GM11168 (cell line): Measurements from ENCODE around the gene GANAB.
"Not testable (repeated sequence)": the region's sequence is repeated elsewhere in the genome, so short reads cannot be mapped to it uniquely, and the experiment has no call there.

Experiments
- in situ Hi-C: fragments of 300-500 bp; cut with MboI; formaldehyde crosslinking; loops from one replicate; pipeline ENCODE4 v1.12.0; 2022; ENCODE audit warnings: low sequenced_read_pairs; ENCODE audit not compliant: unreplicated experiment

GANAB gene

DNA sequence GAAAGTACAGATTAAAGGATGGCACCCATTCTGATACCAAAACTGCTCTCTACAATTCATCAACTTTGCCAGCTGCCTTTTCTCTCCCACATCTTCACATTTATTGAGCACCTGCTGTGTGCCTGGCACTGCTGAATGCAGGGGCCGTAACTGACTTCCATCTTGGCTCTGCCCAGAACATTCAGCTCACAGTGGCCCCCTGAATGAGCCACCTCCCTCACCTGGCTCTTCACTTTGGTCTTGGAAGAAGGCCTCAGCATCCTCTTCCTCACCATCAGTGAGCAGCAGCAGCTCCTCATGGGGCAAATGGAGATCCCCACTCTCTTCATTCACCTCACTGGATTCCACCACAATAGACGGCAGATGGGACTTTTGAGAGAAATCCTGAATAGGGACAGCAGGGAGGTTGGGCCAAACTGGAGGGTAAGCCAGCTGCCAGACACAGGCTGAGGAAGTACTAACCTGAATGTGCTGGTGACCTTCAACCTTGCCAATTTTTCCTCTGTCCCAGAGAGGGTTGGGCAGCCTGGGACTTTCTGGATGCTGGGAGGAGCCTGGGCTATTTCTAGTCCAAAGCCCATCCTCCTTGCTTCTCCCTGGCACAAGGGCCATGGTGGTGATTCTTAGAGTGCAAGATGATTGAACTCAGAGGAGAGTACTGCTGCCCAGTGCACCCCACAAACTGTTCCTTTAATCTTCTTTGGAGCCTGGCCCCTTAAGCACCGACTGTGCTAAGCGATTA, 23.2 kb upstream of the GANAB start:
- in situ Hi-C loops, result no loop called here

DNA sequence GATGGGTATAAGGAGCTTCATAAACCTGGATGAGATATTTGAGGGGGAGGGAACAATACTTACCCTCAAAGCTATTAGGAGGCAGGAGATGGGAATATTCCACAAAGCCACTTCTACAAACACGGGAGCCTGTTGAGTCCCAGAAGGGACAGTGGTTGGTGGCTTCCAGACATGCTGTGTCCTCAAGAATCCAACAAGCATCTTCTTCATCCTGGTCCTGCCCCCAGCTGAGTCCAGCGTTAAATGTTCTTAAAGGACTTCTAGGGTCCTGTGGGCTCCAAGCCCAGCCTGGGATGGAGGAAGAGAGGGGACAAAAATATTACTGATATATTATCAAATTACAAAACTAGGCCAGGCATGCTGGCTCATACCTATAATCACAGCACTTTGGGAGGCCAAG, 21.0 kb upstream of the GANAB start:
- in situ Hi-C loops, result no loop called here

DNA sequence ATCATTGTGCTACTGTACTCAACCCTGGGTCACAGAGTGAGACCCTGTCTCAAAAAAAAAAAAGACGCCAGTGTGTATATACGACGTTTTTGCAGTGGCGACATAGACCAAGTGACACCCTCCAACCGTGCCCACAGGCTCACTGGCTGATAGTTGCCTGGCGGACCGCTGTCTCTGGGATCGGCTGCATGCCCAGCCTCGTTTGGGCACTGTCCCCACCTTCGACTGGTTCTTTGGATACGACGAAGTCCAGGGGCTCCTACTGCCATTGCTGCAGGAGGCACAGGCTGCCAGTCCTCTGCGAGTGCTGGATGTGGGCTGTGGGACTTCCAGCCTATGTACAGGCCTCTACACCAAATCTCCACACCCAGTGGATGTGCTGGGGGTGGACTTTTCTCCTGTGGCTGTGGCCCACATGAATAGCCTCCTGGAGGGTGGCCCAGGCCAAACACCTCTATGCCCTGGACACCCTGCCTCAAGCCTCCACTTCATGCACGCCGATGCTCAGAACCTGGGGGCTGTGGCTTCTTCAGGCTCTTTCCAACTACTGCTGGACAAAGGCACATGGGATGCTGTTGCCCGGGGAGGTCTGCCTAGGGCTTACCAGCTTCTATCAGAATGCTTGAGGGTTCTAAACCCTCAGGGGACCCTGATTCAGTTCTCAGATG, 20.0 kb upstream of the GANAB start:
- in situ Hi-C loops, result no loop called here

DNA sequence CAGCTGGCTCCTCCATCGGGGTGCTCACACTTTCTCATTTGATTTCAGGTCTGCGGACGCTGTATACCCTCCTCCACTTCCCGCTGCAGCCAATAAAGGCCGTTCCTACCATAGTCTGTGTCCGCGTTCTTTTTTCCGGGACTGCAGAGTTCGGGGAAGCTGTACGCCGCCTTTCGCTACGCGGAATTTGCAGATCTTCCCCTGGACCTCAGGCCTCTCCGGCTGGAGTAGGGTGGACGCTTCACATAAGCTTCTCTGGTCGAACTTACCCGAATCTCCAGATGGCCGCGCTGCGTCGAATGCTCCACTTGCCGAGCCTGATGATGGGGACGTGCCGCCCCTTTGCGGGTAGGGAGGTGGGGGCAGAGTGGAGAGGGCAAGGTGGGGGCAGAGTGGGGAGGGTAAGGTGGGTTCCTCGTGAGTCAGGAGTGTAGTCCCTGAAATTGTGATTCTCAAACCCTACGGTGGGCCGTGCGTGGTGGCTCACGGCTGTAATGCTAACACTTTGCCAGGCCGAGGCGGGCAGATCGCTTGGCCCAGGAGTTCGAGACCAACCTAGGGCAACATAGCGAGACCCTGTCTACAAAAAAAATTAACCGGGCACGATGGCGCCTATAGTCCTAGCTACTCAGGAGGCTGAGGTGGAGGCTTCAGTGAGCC, 19.3 kb upstream of the GANAB start:
- in situ Hi-C loops, result no loop called here

DNA sequence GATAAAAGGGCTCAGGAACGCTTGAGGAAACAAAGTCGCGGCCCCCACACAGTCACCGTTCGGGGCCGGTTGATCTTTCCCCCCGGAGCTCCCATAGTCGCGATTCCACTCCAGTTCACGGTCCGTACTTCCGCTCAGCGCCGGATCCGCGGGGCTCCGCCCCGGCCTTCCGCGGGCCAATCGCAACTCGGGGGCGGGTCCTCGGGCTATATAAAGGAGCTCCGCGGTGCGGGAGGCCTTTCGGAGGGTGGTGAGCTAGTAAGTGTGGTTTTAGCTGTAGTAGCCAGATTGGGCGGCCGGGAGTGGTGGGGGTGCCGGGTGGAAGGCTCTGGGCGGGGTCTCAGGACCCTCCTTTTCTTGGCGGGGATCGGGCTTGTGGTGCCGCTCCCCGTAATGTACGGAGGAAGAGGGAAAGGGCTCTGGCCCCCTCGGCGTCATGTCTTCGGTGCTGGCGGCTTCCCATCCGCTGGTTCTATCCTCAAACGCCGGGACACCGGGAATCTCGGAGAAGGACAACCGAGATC, 18.7 kb upstream of the GANAB start, which contains the start of the genes C11orf98 and CSKMT:
C11orf98 (minus strand) TSS at position 136 of the 524 bp plus-strand sequence; CDS start at position 95, 41 bp downstream.
CSKMT (plus strand) TSS at position 238 of the 524 bp plus-strand sequence. CDS start 568 bp downstream, outside the sequence.
- in situ Hi-C loops, result no loop called here

DNA sequence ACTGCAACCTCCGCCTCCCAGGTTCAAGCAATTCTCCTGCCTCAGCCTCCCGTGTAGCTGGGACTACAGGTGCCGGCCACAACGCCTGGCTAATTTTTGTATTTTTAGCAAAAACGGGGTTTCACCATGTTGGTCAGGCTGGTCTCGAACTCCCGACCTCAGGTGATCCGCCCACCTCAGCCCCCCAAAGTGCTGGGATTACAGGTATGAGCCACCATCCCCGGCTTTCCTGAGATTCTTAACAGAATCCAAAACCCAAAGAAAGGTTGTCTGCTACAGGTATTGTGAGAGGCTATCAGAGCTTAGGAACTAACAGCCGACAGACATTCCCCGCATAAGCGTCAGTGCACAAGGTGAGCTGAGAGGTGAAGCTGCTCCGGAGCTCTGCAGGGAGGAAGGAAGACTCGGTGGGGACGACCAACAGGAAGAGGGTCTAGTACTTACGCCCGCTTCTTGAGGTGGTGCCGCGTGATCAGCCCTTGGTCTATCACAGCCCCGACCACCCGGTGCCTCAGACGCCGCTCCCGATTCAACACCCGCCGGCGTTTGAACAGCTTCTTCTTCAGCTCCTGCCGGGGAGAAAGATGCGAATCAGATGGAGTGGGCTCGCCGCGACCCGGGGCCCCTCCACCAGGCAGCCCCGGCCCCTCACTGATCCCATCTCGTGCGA, 18.1 kb upstream of the GANAB start:
- in situ Hi-C loops, result no loop called here

DNA sequence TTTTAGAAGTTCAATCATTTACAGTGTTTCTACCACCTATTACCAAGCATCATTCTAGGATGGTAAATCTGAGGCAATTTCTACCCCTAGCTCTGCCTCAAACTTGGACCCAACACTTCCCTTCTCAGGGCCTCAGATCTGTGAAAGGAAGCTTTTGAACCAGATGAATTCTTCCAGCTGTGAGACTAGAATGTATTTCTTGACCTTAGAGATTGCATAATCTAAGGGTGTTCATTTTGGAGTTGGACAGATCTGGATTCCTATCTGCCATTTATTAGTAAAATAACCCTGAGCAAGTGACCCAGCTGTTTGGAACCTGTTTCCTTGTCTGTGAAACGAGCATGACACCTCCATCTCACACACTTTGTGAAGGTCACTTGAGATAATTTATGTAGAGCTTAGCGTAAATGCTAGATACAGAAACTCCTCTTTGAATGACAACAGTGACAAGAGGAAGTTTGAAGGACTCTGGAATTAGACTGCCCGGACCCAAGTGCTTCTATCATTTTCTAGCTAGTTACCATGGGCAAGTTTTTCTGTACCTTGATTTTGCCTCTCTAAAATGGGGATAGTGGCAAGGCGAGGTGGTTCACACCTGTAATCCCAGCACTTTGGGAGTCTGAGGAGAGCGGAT, 10.5 kb upstream of the GANAB start:
- in situ Hi-C loops, result no loop called here

DNA sequence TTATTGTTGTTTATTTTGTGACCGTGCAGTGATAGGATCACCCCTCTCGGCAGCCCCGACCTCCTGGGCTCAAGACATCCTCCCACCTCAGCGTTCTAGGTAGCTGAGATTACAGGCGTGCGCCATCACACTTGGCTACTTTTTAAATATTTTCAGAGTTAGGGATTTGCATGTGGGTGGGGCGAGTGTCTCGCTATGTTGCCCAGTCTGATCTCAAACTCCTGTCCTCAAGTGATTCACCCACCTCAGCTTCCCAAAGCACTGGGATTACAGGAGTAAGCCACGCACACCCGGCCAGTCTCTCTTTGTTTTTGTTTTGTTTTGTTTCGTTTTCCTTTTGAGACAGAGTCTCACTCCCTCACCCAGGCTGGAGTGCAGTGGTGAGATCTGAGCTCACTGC, 7.9 kb upstream of the GANAB start:
- in situ Hi-C loops, result no loop called here

DNA sequence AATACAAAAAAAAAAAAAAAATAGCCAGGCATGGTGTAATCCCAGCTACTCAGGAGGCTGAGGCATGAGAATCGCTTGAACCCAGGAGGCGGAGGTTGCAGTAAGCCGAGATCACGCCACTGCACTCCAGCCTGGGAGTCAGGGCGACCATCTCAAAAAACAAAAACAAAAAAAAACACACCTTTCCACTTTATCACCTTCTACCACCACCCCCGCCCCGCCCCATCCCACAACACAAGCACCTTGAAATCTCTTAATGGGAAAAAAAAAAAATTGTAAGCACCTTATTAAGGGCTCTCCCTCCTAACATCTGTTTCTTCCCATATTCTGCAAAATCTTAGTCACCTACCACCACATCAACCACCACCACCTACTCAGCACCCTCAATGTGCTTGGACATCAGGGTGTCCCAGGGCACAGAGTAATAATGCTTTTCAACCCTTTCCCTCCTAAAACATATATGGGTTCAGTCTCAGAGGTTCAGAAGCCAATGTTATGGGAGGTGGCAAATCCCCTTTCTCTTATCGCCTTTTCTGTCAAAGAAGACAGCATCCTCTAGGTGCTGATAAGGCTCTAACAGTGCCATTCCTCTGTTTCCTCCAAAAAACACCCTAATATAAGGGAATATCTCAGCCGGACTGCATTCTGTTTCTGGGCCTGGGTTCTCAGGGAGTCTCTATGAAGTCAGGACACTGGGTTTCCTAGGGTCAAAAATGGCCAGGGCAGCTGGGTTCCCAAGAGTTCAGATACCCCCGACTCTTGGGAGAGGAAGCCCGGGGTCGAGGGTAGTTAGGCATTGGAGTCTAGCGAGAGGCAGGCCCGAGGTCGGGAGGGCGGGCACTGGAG, 6.0 kb upstream of the GANAB start:
- in situ Hi-C loops, result no loop called here

DNA sequence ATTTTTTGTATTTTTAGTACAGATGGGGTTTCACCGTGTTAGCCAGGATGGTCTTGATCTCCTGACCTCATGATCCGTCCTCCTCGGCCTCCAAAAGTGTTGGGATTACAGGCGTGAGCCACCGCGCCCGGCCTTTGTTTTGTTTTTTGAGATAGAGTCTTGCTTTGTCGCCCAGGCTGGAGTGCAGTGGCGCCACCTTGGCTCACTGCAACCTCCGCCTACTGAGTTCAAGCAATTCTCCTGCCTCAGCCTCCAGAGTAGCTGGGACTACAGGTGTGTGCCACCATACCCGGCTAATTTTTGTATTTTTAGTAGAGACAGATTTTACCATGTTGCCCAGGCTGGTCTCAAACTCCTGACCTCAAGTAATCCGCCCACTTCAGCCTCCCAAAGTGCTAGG, 3.9 kb upstream of the GANAB start:
- in situ Hi-C loops, result not testable (repeated sequence)

DNA sequence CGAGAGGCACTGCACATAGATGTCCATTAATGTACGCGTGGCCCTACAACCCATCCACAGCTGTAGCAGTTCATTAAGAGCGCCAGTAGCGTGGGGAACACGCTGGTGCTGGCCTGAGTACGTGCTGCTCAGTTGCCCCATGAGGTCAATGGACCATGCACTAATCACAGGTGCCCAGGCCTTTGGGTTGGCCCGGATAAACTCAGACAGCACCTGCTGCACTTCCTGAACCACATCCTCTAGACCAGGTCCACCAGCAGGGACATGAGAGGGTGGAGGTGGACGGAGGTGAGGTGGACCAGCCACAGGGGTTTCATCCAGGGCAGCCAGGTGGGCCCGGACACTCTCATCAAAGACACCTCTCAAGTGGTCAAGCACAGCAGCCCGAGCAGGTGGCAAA, 3.1 kb upstream of the GANAB start:
- in situ Hi-C loops, result no loop called here

DNA sequence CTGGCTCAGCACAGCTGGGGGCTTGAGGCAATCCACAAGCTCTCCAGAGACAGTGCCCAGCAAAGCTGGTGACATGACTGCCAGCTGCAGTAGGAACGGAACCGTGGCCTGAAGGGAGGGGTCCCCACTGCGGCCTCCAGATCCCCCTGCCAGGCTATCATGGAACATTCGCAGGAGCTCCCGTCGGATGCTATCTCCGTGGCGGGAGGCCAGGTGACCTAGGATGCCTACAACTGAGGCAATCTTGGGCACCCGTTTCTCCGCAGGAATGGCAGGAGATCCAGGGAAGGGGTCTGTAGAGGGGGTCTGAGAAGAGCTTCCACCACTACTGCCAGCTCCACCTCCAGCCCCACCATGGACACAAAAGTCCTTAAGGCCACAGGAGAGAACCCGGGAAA, 2.6 kb upstream of the GANAB start:
- in situ Hi-C loops, result no loop called here

DNA sequence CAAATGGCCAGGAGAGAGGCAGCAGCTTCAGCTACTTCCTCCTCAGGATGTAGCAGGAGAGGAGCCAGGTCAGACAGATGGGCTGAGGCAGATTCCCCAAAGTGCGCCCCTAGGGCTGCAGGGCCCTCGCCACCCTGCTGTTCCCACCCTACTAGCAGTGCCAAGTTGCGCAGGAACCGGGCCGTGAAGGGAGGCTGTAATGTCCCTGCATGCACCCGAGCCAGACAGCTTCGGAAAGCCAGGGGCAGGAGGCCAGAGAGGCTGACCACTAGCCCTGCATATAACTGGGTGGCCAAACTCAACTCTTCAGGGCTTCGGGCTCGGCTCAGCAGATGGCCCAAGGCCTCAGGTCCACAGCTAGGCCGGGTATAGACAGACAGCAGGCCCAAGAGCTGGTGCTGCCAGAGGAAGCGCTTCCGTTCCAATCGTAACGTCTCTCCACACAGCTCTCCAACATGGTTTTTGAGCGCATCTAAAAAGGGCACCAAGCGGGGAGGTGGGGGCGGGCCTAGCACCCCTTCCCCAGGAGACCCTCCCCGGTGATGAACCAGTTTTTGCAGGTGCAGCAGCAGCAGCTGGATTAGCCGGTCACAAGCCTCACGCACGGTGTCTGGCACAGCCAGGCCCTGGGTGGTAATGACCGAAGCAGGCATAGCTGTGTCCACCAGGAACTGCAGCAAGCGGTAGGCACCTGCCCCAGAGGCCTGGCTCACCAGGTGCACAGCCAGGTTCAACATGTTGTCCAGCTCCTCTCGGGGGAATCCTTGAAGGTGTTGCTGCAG, 2.0 kb upstream of the GANAB start:
- in situ Hi-C loops, result no loop called here

DNA sequence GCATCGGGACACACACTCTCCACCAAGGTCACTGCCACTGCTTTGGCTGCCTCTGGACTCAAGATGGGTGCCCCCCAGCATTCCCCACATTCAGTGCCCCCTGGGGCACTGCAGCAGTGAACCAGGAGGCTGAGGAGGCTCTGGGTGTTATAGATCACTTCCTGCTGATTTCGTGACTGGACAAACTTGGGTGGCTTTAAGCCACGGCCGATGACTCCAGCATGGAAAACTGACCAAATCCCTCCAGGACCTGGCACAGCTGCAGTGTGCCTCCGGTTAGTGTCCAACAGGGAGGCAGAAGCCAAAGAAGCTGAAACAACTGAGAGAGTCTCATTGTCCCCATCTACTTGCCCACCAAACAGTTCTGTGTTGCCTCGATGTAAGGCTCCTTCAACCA, 1.2 kb upstream of the GANAB start:
- in situ Hi-C loops, result no loop called here

DNA sequence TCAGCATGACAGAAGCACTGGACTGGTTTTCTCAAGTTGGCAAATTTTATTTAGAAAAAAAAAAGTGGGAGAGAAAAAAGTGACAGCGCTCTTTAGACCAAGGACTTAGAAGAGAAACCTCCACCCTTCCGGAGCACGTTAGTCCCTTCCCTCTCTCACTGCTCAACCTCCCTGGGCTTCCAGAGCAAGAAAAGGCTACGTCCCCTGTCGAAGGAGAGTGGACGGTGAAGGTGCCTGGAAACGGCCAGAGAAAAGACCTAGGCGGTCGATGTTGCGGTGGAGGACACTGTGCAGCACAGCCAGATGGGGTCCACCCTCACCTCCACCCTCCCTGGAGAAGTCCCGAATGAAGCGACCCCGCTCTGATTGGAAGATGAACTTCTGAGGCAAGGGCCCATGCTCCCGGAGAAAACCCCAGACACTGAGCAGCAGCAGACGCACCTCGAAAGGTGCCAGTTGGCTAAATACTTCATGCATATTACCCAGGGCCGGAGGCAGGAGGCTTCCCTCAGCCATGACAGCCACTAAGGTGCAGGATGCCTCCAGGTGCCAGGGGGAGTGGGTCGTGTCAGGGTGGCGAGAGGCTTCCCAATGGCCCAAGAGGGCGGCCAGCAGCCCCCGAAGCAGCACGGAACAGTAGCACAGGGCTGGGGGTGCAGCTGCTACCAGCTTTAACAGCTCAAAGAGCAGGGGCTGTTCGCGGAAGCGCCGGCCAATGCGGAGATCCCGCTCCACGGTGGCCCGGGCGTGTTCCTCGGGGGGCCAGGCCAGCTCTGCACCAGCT, 604 bp upstream of the GANAB start:
- in situ Hi-C loops, result no loop called here

DNA sequence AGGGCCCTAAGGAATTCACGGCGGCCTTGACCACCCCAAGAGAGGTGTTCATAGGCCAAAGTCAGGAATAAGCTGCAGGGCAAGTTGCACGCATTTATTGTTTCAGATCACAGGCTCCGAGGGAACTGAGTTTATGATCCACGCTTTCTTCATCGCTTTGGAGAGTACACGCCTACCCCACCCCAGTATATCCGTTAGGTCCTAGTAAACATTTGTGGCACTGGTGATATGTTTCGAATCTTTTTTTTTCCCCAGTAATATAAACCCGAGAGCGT, 805 bp downstream of the GANAB start:
- in situ Hi-C loops, result no loop called here

DNA sequence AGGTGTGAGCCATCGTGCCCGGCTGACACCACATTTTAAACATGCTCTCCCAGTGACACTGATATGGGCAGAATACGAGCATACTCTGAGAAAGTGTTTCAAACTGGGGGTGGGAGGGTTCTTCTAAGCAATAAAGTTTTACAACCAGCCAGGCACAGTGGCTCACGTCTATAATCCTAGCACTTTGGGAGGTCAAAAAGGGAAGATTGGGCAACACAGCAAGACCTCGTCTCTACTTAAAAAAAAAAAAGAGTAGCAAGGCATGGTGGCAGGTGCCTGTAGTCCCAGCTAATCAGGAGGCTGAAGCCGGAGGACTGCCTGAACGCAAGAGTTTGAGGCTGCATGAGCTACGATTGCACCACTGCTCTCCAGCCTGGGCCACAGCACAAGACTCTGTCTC, 2.2 kb downstream of the GANAB start:
- in situ Hi-C loops, result no loop called here

DNA sequence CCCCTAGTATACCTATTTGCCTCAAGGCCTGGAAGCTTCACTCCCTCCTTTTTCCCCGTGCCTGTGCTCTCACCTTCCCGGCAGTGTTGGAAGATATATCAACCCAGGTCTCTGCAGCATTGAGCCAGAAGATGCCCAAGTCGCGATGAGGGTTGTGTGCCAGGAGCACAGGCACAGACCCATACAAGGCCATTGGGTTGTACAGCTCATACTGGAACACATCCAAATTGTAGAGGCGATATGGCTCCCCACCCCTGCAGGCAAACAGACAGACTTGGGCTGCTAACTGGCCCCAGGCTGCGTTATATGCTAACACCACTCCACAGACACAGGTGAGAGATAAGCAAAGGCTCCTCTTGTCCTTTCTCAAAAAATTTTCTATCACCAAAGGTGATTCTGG, 13.9 kb downstream of the GANAB start:
- in situ Hi-C loops, result no loop called here
